Ovary (tissue), 1 donor: ENCODE data around the gene DCAF8L2.

ENCODE experiments used
- EP300 ChIP-seq: sonication (generic); formaldehyde crosslinking; IDR thresholded peaks from one replicate; pipeline ENCODE4 v1.6.1; 2017; ENCODE audit warnings: antibody characterized with exemption
- POLR2A ChIP-seq: fragments of 450-650 bp; IDR thresholded peaks from one replicate; pipeline ENCODE4 v1.6.1; 2017; ENCODE audit warnings: antibody characterized with exemption, mild to moderate bottlenecking, moderate library complexity

DNA sequence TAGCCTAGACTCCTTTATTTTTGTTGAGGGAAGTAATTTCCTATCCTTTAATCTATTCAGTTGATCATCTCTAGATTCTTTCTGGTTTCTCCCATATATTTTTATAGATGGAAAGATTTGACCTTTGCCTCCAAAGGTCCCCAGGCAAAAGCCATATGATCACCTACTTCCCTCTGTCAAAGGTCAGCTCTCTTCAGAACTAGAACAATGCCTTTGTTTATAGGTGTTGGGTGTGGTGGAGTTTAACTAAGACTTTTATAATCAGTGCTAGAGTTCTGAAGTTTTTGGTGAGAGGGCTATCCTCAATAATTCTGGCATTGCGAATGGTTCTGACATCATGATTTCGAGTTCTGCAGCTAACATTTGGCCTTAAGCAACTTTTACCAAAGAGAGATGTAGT is 19.0 kb upstream of the DCAF8L2 start:
- no peak for TF ChIP-seq POLR2A
- no peak for TF ChIP-seq EP300
